GM18907 (cell line): ENCODE measurements around the gene PPP3CA.
A peak's percentile ranks its signal among the peaks of the same experiment; 100 is the strongest.

Experiments used
- ATAC-seq: cut with Tn5 transposase; IDR thresholded peaks from one replicate; pipeline ENCODE4 v1.9.1; 2021; ENCODE audit warnings: mild to moderate bottlenecking, moderate library complexity; ENCODE audit not compliant: unreplicated experiment

Gene PPP3CA

GRCh38 chr4:101332424-101332823 lies 14.9 kb downstream of the PPP3CA start:
- ATAC-seq: no peak

DNA sequence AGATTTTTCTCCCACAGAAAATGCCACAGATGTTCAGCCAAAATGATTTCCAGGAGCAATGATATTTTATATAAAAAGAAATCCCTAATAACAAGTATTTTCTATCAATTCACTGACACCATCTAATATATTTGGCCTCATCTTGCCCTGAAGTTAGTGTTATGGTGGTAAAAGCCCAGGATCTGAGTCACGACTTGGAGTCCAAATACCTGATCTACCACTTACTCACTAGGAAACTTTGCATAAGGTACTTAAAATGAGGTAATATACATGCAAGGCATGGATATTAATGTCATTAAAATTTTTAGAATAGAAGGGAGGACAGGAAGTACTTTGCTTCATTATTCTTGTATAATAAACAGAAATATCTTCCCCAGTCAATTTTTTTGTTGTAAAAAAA lies 16.3 kb downstream of the PPP3CA start:
- ATAC-seq: no peak

DNA sequence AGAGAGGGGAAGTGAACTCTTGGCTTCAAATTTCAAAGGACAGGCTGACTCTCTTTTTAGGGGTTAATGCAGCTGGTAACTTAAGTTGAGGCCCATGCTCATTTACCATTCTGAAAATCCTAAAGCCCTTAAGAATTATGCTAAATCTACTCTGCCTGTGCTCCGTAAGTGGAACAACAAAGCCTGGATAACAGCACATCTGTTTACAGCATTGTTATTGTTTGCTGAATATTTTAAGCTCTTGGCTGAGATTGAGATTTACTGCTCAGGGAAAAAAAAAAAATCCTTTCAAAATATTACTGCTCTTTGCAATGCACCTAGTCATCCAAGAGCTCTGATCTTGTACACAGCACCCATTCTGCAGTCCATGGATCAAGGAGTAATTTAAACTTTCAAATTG lies 17.7 kb downstream of the PPP3CA start:
- ATAC-seq: no peak

- ATAC-seq: peak; percentile 93
These were observed 19.2 kb downstream of the PPP3CA start for GRCh38 chr4:101328063-101328602.

- no peak for ATAC-seq
These were observed 20.8 kb downstream of the PPP3CA start for GRCh38 chr4:101326576-101326975.

DNA sequence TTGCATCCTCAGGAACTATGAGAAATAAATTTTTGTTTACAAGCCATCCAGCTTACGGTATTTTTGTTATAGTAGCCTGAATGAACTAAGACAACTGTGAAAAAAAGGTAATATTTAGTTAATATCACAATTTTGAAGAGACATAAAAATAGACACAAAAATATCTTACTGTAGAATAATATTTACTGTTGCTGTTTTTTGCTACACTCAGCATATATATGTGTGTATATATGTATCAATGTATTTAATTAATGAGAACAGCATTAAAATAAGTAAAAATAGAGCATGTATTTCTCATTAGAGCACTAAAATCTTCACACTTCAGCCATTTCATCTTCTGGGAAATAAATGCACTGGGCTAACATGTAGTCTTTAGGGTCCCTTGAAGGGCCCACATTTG lies 24.6 kb downstream of the PPP3CA start:
- no peak for ATAC-seq

DNA sequence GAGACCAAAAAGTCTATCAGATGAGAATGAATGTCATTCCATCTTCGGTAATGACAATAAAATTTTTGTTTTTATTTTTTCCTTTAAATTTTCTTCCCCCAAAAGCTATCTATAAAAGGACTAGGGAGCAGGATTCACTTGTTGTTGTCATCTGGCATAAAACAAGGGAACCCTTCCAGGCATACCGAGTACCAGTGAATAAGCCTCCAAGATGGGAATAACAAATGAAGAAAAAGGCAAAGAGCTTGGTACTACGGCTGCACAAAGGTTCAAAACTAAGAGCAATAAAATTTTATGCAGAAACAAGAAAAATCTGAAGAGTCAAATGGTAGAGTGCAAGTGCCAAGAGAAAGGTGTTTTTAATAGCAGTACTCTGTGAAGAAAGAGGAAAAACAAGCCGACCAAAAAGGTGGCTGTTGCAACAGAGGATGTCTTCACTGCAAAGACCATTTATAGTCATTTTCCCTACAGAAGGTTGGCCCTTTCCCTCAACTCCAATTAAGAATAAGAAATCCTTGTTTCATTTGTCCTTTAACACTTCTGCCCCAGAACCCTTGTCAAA lies 25.8 kb downstream of the PPP3CA start:
- ATAC-seq: no peak

- no peak for ATAC-seq
These were observed 31.5 kb downstream of the PPP3CA start for GRCh38 chr4:101315786-101316185.

DNA sequence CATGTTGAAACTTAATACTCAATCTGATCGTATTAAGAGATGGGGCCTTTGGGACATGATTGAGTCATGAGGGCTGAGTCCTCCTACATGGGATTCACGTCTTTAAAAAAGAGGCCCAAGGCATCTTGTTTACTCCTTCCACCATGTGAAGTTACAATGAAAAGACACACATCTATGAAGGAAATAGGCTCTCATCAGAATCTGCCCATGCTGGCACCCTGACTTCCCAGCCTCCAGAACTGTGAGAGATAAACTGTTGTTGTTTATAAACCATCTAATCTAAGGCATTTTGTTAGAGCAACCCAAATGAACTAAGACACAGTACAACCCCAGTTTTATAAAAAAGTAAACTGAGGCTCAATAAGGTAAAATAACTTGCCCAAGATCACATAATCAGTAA lies 32.3 kb downstream of the PPP3CA start:
- no peak for ATAC-seq

- no peak for ATAC-seq
These were observed 37.4 kb downstream of the PPP3CA start for GRCh38 chr4:101309925-101310324.

DNA sequence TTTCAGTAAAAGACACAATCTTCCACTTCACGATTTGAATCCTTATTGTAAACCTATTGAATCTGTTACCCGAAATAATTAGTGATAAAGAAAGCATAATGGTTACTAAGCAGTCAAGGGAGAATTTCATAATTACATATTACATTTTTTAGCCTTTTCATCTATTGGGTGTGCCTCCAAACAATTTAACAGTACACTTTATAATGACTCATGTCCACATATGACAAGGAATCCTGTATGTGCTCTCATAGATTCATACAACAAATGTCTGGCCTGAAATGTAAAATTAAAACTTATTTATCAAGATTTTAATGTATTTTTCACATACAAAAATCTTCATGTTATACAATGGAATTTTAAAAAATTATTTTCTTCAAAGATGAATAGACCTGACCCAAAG lies 39.4 kb downstream of the PPP3CA start:
- no peak for ATAC-seq

GRCh38 chr4:101306764-101307615 lies 40.3 kb downstream of the PPP3CA start:
- ATAC-seq: peak; percentile 22

DNA sequence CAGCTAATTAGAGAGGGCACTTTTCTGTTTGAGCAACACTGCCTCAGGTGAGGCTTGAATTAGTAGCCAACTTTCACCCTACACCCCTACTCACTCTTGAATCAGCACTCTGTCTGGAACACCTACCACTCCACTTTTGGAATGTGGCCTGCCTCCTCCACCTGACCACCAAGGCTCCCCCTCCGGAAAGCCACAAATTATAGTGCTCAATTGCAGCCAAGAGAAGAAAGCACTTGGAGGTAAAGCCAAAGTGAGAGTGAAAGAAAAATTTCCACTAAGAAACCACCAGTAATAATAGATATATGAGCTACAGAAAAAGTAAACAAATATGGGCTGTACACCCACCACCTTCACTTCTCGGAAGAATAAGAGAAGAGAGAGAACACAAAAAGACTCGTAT lies 41.1 kb downstream of the PPP3CA start:
- ATAC-seq: peak; percentile 70

DNA sequence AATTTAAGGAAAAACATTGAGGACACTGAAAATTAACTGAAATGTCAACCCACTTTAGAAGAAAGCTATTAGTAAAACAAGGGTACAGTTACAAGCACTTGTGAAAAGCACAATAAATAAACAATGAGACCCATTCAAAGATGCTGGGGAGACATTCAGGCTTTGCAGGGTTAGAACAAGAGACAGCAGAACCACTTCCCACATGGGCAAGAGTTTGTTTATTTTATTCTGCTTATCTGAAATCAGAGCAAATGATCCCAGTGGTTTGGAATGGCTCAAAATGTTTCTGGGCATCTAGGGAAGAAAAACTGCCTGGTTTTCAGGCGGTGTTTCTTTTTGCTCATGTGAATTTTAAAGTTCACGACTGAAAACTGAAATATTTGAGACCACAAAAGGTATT lies 42.4 kb downstream of the PPP3CA start:
- ATAC-seq: no peak

DNA sequence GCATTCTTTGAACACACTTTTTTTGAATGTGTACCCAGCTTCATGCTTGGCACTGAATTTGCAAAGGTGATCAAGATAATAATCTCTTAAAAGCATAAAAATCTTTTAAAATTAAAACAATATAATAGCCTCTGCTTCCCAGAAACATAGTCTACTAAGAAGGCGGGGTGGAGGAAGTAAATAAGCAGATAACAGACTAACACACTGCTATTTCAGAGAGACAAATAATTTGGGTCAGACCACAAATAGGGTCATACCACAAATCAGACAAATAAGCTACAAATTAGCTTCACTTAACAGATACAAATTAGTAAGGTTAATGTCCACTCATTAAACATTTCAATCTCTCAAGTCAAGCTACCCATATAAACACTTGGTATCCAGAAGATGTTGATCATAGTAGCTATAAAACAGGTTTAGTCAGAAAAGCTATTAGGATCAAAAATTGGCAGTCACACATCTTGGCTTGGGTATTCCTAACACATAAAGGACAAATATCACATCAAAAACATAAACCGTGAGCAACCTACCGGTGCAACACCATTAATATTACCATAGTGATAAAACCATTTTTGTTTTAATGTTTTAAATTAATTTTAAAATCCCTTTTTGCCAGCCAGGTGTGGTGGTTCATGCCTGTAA lies 47.3 kb downstream of the PPP3CA start:
- ATAC-seq: no peak

DNA sequence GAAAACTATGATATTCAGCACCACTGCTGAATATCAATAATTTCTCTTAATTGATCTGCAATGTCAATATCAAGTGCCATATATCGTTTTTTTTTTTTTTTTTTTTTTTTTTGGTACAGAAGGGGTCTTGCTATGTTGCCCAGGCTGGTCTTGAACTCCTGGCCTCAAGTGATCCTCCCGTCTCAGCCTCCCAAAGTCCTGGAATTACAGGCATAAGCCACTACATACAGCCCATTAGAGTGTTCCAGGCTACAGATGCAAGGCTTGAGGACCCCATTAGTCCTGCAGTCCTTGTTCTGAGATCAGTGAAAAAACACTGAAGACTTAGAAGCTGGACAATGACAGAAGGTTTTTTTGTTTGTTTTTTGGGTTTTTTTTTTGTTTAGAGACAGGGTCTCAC lies 48.3 kb downstream of the PPP3CA start:
- no peak for ATAC-seq

- ATAC-seq: no peak
These were observed 51.6 kb downstream of the PPP3CA start for GRCh38 chr4:101295691-101296090.

DNA sequence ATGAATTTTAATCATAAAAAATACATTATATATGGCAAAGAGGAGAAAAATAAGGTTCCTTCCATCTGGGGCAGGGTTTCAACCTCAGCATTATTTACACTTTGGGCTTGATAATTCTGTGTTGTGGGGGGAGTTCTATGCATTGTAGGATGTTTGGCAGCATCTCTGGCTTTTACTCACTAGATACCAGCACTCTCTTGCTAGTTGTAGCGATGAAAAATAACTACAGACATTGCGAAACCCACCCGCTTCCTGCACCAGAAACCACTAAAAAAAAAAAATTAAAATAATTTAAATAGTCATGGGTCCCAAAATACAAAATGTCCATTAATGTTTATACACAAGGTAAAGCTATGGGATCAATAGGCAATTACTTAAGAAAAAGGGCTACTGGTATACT lies 52.7 kb downstream of the PPP3CA start:
- no peak for ATAC-seq

GRCh38 chr4:101292901-101293300 lies 54.4 kb downstream of the PPP3CA start:
- no peak for ATAC-seq

GRCh38 chr4:101292214-101292613 lies 55.1 kb downstream of the PPP3CA start:
- ATAC-seq: no peak

DNA sequence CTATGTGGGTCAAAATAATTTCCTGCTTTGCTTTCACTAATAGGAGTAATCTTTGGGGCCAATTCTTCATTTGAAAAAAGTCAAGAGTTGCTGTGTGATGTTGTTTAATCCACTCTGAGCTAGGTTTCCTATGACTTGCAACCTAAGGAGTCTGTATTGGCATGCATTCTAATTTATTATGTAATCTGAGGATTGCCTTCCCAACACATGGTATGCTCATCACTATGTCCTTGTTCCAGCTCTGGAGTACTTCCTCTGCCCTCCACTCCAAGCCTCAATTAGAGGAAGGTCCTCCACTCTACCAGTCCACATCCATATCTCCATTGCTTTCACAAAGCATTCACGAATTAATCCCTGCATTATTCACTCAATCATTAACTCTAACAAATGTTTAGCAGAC lies 56.1 kb downstream of the PPP3CA start:
- no peak for ATAC-seq

- ATAC-seq: no peak
These were observed 56.7 kb downstream of the PPP3CA start for GRCh38 chr4:101290654-101291053.
